Activated CD4-positive, alpha-beta T cell treated with anti-CD3 and anti-CD28 coated beads, Interleukin-2, amount 10 ng/mL, durations not matched to agents 24 days and 14 days (primary cell): ENCODE results near the gene ASAH2. TPM values are rescaled to one million over a fixed set of nuclear protein-coding genes. Genes with fewer than 3 reads are reported as not detected.

ENCODE experiments used
- DNase-seq: peaks from one replicate; pipeline ENCODE4 v3.0.0; 2022
- H3K27ac Mint-ChIP-seq: one replicate; pipeline ENCODE4 v1.8.0; 2022; ENCODE audit warnings: mild to moderate bottlenecking, mixed read lengths
- H3K27me3 Mint-ChIP-seq: one replicate; pipeline ENCODE4 v1.8.0; 2022; ENCODE audit warnings: mixed read lengths
- H3K36me3 Mint-ChIP-seq: one replicate; pipeline ENCODE4 v1.8.0; 2022; ENCODE audit warnings: low read depth, mild to moderate bottlenecking, mixed read lengths
- H3K4me1 Mint-ChIP-seq: one replicate; pipeline ENCODE4 v1.8.0; 2021; ENCODE audit warnings: mixed read lengths
- H3K4me3 Mint-ChIP-seq: one replicate; pipeline ENCODE4 v1.8.0; 2022; ENCODE audit warnings: mild to moderate bottlenecking, moderate library complexity, mixed read lengths
- H3K9me3 Mint-ChIP-seq: one replicate; pipeline ENCODE4 v1.8.0; 2021; ENCODE audit warnings: mixed read lengths
- intact Hi-C: fragments of 100-400 bp; cut with micrococcal nuclease; formaldehyde crosslinking; loops from one replicate; pipeline ENCODE4 v1.15.1; 2023
- total RNA-seq: library from RNA; stranded (reverse); gene quantifications from 2 replicates; pipeline ENCODE4 v1.2.3, GENCODE V29; 2022

Gene ASAH2
- 4.6 and 5.2 TPM in 2 replicates for total RNA-seq

- peaks cover 56% of the 10 kb centered on the region for H3K27me3 Mint-ChIP-seq
- H3K4me1 Mint-ChIP-seq: no peaks in the 10 kb centered on the region
- no peaks in the 10 kb centered on the region for H3K36me3 Mint-ChIP-seq
- intact Hi-C loops: no loop called here
- H3K9me3 Mint-ChIP-seq: peaks cover 4% of the 10 kb centered on the region
- no peak within 1 kb of the TSS for H3K4me3 Mint-ChIP-seq
- no peak for DNase-seq
- no peak within 1 kb of the TSS for H3K27ac Mint-ChIP-seq
These were observed at the start of gene ASAH2 for GRCh38 chr10:50251394-50251793. Gene ASAH2 (minus strand): TSS chr10:50251516. CDS start chr10:50248610, 2,906 bp downstream.

- H3K4me1 Mint-ChIP-seq: no peaks in the 10 kb centered on the region
- H3K36me3 Mint-ChIP-seq: no peaks in the 10 kb centered on the region
- intact Hi-C loops: no loop called here
- H3K27ac Mint-ChIP-seq: no peak overlapping the region
- no peak overlapping the region for H3K4me3 Mint-ChIP-seq
- peaks cover 7% of the 10 kb centered on the region for H3K9me3 Mint-ChIP-seq
- H3K27me3 Mint-ChIP-seq: no peaks in the 10 kb centered on the region
- DNase-seq: no peak
These were observed 48.8 kb upstream of the ASAH2 start for GRCh38 chr10:50299948-50300669.

DNA sequence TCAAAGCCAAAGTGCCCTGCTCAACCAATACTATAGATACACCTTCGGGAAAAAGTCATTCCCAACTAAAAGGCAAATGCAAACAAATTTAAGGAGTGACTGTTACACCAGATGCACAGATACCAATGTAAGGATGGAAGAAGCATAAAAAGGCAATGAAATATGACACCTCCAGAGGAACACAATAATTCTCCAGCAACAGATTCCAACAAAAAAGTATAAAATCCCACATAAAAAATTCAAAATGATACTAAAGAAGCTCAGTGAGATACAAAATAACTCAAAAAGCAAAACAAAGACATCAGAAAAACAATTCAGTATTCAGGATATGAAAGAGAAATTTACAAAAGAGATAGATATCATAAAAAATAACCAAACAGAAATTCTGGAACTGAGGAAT, 44.1 kb upstream of the ASAH2 start:
- H3K9me3 Mint-ChIP-seq: peaks cover 7% of the 10 kb centered on the region
- no peak for DNase-seq
- no peaks in the 10 kb centered on the region for H3K36me3 Mint-ChIP-seq
- H3K4me1 Mint-ChIP-seq: no peaks in the 10 kb centered on the region
- intact Hi-C loops: no loop called here
- H3K27ac Mint-ChIP-seq: no peak overlapping the region
- no peaks in the 10 kb centered on the region for H3K27me3 Mint-ChIP-seq
- H3K4me3 Mint-ChIP-seq: no peak overlapping the region

DNA sequence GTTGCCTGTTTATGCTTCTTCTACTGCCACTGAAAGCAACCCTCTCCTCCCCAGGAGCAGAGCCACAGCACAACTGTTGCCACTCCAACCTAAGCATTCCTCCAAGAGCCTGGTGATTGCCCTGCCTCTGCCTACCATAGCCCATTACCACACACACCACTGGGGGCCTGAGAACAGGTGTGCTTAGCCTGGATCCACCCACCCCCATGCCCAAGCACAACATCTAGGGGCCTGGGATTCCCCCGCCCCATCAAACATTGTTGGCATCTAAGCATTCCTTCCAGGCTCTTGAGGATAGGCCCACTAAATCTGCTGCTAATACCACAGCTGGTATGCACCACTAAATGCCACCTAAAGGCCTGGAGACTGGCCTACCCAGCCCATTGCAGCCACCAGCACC, 43.3 kb upstream of the ASAH2 start:
- no peak overlapping the region for H3K27ac Mint-ChIP-seq
- no peak for DNase-seq
- H3K9me3 Mint-ChIP-seq: peaks cover 4% of the 10 kb centered on the region
- intact Hi-C loops: no loop called here
- no peaks in the 10 kb centered on the region for H3K4me1 Mint-ChIP-seq
- H3K36me3 Mint-ChIP-seq: no peaks in the 10 kb centered on the region
- H3K4me3 Mint-ChIP-seq: no peak overlapping the region
- H3K27me3 Mint-ChIP-seq: no peaks in the 10 kb centered on the region

DNA sequence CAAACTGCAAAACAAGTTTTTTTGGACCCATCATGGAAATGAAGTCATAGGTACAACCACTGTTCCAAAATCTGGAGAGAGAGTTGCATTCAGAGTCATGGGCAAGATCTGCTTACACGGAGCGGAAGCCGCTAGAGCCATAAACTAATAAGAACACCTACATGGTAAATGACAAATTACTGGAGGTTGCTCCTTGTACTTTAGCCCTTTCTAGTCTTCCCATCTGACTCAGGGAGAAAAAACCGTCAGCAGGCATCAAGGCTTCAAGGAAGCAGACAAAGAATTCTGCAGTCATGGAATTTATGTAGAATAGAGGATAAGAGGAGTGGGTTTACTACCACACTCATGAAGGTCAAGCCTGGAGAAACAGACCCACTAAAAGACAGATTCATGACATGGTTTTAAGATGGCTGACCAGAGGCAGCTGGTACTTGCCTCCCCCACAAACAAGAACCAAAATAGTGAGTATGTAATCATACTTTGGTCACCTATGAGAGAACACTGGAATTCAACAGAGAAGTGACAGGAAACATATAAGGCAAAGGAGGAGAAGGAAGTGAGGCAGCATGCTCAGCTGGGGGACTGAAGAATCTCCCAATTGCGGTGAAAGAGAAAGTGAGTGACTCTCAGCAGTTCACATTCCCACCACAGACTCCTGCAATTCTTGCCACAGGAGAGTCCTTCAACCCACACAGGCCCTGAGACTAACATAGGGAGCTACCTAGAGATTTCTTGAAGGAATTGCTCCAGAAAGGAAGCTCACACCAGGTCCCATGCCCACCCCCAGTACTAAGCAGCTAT, 42.4 kb upstream of the ASAH2 start:
- DNase-seq: no peak
- Mint-ChIP-seq H3K36me3 (no peaks in the 10 kb centered on the region), H3K4me1 (no peaks in the 10 kb centered on the region), H3K27me3 (peaks cover under 1% of the 10 kb centered on the region), H3K9me3 (peaks cover 4% of the 10 kb centered on the region), H3K27ac (no peak overlapping the region), H3K4me3 (no peak overlapping the region)
- intact Hi-C loops: no loop called here

DNA sequence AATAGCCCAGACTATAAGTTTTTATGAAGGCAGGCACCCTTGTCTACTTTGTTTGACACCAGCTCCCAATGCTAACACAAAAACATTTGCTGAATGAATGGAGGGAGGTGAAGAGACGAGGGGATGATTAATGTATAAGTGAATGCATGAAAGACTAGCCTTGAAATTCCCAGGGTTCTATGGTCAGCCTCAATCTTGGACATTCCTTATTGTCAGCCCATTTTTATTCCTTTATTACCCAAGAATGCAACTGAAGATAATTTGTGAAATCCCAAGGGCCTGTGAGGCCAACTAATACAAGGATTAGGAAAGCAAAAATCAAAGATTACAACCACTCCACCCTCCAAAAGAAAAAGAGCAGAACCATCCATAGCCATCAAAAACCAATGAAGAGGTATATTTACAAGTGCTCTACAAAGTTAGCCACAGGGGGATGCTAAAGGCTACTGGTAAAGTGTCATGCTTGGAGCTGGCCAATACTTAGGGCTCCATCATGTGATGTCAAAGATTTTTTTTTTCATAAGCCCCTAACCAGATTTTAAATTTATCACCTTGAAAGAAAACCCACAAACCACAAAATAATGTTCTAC, 40.0 kb upstream of the ASAH2 start:
- no peak overlapping the region for H3K4me3 Mint-ChIP-seq
- H3K9me3 Mint-ChIP-seq: no peaks in the 10 kb centered on the region
- DNase-seq: no peak
- H3K4me1 Mint-ChIP-seq: no peaks in the 10 kb centered on the region
- H3K36me3 Mint-ChIP-seq: no peaks in the 10 kb centered on the region
- peaks cover 7% of the 10 kb centered on the region for H3K27me3 Mint-ChIP-seq
- H3K27ac Mint-ChIP-seq: no peak overlapping the region
- intact Hi-C loops: no loop called here

DNA sequence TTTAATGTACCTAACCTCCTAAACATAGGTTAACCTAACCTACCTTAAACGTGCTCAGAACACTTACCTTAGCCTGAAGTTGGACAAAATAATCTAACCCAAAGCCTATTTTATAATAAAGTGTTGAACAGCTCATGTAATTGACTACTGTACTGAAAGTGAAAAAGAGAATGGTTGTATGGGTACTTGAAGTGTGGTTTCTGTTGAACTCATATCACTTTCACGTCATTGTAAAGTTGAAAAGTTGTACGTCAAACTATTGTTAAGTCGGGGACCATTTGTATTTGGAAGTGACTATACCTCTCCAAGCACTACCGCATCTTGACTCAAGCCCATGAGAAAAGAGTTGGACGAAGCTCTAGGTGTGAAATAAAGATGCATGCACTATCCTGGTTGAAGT, 37.9 kb upstream of the ASAH2 start:
- H3K27ac Mint-ChIP-seq: no peak overlapping the region
- intact Hi-C loops: no loop called here
- no peaks in the 10 kb centered on the region for H3K9me3 Mint-ChIP-seq
- H3K36me3 Mint-ChIP-seq: no peaks in the 10 kb centered on the region
- DNase-seq: no peak
- H3K4me1 Mint-ChIP-seq: no peaks in the 10 kb centered on the region
- no peak overlapping the region for H3K4me3 Mint-ChIP-seq
- H3K27me3 Mint-ChIP-seq: peaks cover 16% of the 10 kb centered on the region

DNA sequence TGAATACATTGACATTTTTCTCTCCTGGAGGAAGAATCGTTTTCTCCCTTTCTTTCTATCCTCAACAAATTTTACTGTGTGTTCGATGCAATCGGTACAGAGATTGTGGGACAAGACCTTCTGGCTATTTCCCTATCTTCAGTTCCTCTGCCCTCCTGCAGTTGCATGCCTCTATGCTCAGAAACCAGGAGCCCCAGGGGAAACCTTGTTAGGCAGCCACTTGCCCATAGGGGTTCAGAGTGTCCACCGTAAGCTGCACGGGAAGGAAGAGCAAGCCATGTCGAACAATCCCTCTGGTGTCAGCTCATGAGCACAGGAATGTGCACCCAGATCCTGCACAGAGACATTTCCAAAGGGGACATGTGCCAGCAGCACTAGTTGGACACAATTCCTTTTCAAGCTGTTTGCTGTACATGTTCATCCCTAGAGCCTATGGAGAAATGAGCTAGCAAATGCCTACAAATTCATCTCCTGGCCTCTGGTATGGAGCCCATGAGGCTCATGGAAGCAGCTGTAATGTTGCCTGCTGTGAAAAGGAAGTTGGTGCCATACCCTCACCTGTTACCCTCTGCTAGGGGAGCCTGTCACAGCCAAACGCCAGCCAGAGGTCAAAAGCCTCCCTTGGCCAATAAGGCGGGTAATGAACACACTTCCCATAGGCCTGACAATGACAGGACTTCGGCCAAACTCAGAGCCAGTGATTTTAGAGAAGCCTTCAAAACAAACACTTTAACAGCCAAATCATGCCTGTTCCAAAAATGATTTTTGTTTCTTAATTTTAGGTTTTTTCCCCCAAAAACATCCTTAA, 35.9 kb upstream of the ASAH2 start:
- Mint-ChIP-seq H3K27ac (no peak overlapping the region), H3K27me3 (peaks cover 25% of the 10 kb centered on the region), H3K36me3 (no peaks in the 10 kb centered on the region), H3K9me3 (no peaks in the 10 kb centered on the region), H3K4me3 (no peak overlapping the region), H3K4me1 (no peaks in the 10 kb centered on the region)
- no peak for DNase-seq
- intact Hi-C loops: no loop called here

DNA sequence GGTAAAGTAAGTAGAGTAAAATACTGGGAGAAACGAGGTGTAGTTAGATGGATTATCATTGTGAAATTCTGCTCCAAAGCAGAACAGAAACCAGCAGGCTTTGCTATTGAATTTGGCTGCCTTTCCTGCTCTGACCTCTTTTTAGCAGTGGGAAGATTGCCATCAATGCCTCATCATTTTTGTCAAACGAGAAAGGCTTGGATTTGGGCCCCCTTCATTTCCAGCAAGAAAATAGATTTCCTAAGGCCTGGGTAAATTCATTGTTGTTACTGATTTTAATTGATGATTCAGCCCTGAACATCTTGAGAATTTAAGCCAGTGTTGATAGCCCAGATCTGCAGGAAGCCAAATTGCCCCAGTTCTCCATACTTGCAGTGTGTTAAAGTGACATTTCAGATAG, 35.2 kb upstream of the ASAH2 start:
- Mint-ChIP-seq H3K27me3 (peaks cover 31% of the 10 kb centered on the region), H3K9me3 (no peaks in the 10 kb centered on the region)

DNA sequence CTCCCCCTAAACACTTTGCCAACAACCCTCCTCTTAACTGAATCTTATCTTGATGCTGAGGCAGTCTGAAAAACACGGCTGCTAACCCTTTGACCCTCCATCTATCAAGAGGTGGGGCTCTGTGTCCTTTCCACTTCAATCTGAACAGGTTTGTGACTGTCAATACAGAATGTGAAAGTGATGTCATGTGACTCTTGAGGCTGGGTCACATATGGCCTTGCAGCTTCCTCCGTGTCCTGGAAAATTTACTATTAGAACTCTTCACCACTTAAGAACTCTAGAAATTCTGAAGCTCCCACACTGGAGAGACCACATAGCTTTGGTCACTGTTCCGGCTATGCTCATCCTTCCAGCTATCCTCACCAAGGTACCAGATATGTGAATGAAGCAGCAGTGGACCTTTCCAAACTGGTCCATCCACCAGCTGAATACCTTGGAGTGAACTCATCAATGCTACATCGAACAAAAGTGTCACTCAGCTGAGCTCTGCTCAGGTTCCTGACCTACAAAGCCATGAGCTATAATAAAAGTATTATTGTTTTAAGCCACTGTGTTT, 30.7 kb upstream of the ASAH2 start:
- Mint-ChIP-seq H3K4me1 (no peaks in the 10 kb centered on the region), H3K4me3 (no peak overlapping the region), H3K27ac (no peak overlapping the region), H3K27me3 (peaks cover 43% of the 10 kb centered on the region), H3K36me3 (no peaks in the 10 kb centered on the region), H3K9me3 (peaks cover 6% of the 10 kb centered on the region)
- no peak for DNase-seq
- intact Hi-C loops: no loop called here

More for the DNA sequence above, 35.2 kb upstream of the ASAH2 start:
- DNase-seq: no peak
- no peaks in the 10 kb centered on the region for H3K36me3 Mint-ChIP-seq
- no peak overlapping the region for H3K27ac Mint-ChIP-seq
- intact Hi-C loops: no loop called here
- H3K4me1 Mint-ChIP-seq: no peaks in the 10 kb centered on the region
- no peak overlapping the region for H3K4me3 Mint-ChIP-seq

DNA sequence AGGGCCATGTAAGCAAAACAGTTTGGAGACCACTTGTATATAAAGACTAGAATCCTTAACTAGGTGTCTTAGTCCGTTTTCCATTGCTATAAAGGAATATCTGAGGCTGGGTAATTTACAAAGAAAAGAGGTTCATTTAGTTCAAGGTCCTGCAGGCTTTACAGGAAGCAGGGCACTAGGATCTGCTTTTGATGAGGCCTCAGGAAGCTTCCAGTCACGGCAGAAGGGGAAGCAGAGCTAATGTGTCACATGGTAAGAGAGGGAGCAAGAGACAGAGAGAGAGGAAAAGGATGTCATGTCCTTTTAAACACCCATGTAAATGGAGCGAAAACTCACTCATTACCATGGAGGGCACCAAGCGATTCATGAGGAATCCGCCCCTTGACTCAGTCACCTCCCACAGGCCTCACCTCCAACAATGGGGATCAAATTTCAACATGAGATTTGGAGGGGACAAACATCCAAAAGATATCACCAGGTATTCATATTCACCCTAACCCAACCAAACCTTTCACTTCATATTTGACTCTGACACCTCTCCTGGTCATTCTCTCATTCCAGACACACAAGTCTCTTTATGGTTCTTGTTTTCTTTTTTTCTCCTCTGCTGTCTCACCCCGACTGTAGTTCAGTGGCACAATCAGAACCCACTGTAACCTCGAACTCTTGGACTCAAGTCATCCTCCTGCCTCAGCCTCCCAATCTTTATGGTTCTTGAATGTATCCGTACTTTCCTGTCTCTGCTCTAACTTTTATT, 30.1 kb upstream of the ASAH2 start:
- Mint-ChIP-seq H3K27me3 (peaks cover 44% of the 10 kb centered on the region), H3K36me3 (no peaks in the 10 kb centered on the region), H3K4me1 (no peaks in the 10 kb centered on the region), H3K4me3 (no peak overlapping the region), H3K9me3 (peaks cover 6% of the 10 kb centered on the region), H3K27ac (no peak overlapping the region)
- intact Hi-C loops: no loop called here
- no peak for DNase-seq

DNA sequence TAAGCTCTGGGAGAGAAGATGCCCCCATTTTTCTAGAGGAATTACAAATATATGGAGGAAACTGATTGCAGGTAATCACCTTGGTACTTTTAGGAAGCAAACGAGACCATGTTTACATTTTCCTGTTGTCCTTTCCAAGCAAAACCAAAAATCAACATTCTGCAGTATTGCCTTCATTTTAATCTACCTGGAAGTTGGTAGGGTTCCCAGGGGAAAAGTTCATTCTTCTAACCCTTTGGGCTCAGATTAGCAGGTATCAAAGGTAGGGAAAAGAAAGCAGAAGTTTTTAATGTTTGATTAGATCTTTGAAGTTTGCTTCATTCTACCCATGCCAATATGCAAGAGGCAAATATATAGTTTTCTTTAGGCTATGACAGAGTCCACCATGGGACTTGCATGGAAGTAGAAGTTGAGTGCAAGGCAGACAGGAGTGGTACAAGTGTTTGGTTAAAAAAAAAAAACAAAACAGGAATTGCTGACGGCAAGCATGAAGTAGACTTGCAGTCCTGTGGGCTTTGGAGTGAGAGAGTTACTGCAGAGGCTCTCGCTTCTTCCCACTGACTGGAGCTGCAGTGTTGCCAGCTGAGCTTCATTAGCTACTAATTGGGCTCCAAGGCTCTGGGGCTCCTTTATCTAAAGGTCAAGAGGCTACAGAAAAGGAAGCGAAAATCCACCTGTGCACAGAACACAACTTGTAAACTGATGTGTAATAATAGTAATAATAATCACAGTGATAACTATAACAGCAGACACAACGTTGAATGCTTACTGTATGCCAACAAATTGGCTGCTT, 28.9 kb upstream of the ASAH2 start:
- intact Hi-C loops: no loop called here
- Mint-ChIP-seq H3K9me3 (peaks cover 6% of the 10 kb centered on the region), H3K4me3 (no peak overlapping the region), H3K36me3 (no peaks in the 10 kb centered on the region), H3K4me1 (no peaks in the 10 kb centered on the region), H3K27me3 (peaks cover 47% of the 10 kb centered on the region), H3K27ac (no peak overlapping the region)
- no peak for DNase-seq
